ENCODE results near the gene AOC2. TPM values are rescaled to one million over a fixed set of nuclear protein-coding genes. Genes with fewer than 3 reads are reported as not detected.
"Not testable (repeated sequence)": the region's sequence is repeated elsewhere in the genome, so short reads cannot be mapped to it uniquely, and the experiment has no call there.

Gene AOC2
- total and polyA plus RNA-seq, 2 donors (not counting 1 experiment from before 2014, with no cell fraction given): 0.12 to 0.33 TPM

DNA sequence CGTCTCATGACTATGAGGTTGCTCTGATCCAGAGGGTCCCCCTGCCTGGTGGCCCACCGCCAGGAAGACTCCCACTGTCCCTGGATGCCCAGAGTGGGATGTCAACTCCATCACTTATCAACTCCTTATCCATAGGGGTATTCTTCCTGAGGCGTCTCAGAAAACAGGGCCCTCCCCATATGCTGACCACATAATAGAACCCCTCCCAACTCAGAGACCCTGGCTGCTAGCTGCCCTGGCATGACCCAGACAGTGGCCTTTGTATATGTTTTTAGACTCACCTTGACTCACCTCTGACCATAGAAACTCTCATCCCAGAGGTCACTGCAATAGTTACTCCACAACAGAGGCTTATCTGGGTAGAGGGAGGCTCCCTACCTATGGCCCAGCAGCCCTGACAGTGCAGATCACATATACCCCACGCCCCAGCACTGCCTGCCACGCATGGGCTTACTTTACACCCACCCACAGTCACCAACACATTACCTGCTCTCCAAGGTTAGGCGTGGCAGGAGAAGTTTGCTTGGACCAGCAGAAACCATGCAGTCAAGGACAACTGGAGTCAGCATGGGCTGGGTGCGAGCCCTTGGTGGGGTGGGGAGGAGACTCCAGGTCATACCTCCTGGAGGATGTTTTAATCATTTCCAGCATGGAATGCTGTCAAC lies 53.9 kb downstream of the AOC2 start:
- Histone ChIP-seq H3K27me3 (ENCODE audit: control insufficient read depth, insufficient read depth, low read length) (peaks cover 4% of the 10 kb centered on the region), H3K9ac (ENCODE audit: insufficient read depth, low read length) (no peak overlapping the region), H3K79me2 (ENCODE audit: control insufficient read depth, insufficient read depth, low read length) (no peaks in the 10 kb centered on the region), H3K36me3 (ENCODE audit: control insufficient read depth, insufficient read depth, low read length) (no peaks in the 10 kb centered on the region), H3K4me3 (replicated peaks in 1 of 4; ENCODE audit: control extremely low read depth in 1 of 4, insufficient read depth in 1 of 4, low read depth in 3 of 4, low read length in 4 of 4) (no peak overlapping the region), H3K4me2 (ENCODE audit: extremely low read depth, insufficient read depth, low read length) (no peak overlapping the region), H2AFZ (ENCODE audit: low read length) (no peak overlapping the region), H3K27ac (ENCODE audit: insufficient read depth, low read length) (no peak overlapping the region), H3K9me3 (ENCODE audit: control insufficient read depth, insufficient read depth, low read depth, low read length) (no peaks in the 10 kb centered on the region), H3K4me1 (ENCODE audit: control insufficient read depth, extremely low read depth, insufficient read depth, low read length) (no peaks in the 10 kb centered on the region), H4K20me1 (ENCODE audit: control insufficient read depth, extremely low read depth, insufficient read depth, low read length) (no peaks in the 10 kb centered on the region)
- no peak for DNase-seq (ENCODE audit: low read depth in 2 of 2)
- TF ChIP-seq EZH2 (IDR thresholded peaks at IDR 0.05; ENCODE audit: low read length, missing control alignments): no peak
- TF ChIP-seq, protein P1, sequence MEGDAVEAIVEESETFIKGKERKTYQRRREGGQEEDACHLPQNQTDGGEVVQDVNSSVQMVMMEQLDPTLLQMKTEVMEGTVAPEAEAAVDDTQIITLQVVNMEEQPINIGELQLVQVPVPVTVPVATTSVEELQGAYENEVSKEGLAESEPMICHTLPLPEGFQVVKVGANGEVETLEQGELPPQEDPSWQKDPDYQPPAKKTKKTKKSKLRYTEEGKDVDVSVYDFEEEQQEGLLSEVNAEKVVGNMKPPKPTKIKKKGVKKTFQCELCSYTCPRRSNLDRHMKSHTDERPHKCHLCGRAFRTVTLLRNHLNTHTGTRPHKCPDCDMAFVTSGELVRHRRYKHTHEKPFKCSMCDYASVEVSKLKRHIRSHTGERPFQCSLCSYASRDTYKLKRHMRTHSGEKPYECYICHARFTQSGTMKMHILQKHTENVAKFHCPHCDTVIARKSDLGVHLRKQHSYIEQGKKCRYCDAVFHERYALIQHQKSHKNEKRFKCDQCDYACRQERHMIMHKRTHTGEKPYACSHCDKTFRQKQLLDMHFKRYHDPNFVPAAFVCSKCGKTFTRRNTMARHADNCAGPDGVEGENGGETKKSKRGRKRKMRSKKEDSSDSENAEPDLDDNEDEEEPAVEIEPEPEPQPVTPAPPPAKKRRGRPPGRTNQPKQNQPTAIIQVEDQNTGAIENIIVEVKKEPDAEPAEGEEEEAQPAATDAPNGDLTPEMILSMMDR (conservative IDR thresholded peaks at IDR 0.05 in 1 of 2, IDR thresholded peaks at IDR 0.05 in 1 of 2; ENCODE audit: low read depth in 1 of 2, low read length in 2 of 2): no peak

GRCh38 chr17:42899981-42900380 lies 55.6 kb downstream of the AOC2 start:
- not testable (repeated sequence) for H3K9me3 ChIP-seq (ENCODE audit: control insufficient read depth, insufficient read depth, low read depth, low read length); H3K9ac ChIP-seq (ENCODE audit: insufficient read depth, low read length)

More at GRCh38 chr17:42899981-42900380, 55.6 kb downstream of the AOC2 start:
- not testable (repeated sequence) for H3K4me2 ChIP-seq (ENCODE audit: extremely low read depth, insufficient read depth, low read length); H3K27ac ChIP-seq (ENCODE audit: insufficient read depth, low read length); H4K20me1 ChIP-seq (ENCODE audit: control insufficient read depth, extremely low read depth, insufficient read depth, low read length); H3K27me3 ChIP-seq (ENCODE audit: control insufficient read depth, insufficient read depth, low read length); H3K4me1 ChIP-seq (ENCODE audit: control insufficient read depth, extremely low read depth, insufficient read depth, low read length); H2AFZ ChIP-seq (ENCODE audit: low read length); H3K36me3 ChIP-seq (ENCODE audit: control insufficient read depth, insufficient read depth, low read length); H3K4me3 ChIP-seq (replicated peaks in 1 of 4; ENCODE audit: control extremely low read depth in 1 of 4, insufficient read depth in 1 of 4, low read depth in 3 of 4, low read length in 4 of 4); DNase-seq (ENCODE audit: low read depth in 2 of 2); H3K79me2 ChIP-seq (ENCODE audit: control insufficient read depth, insufficient read depth, low read length)

Other genes starting within 250 kb of the AOC2 start
- gene RETREG3, start 235.2 kb upstream of the AOC2 start, total RNA-seq: 67.0 and 68.6 TPM in 2 replicates
- 30.0 and 37.5 TPM in 2 replicates for gene RETREG3, start 235.2 kb upstream of the AOC2 start, polyA plus RNA-seq
- gene TUBG1, start 234.9 kb upstream of the AOC2 start, total RNA-seq: 12.8 and 16.7 TPM in 2 replicates
- gene TUBG1, start 234.9 kb upstream of the AOC2 start, polyA plus RNA-seq: 60.0 and 124 TPM in 2 replicates
- gene TUBG2, start 185.3 kb upstream of the AOC2 start, total RNA-seq: 6.9 and 11.6 TPM in 2 replicates
- 13.1 and 13.5 TPM in 2 replicates for gene TUBG2, start 185.3 kb upstream of the AOC2 start, polyA plus RNA-seq
- 19.3 and 24.6 TPM in 2 replicates for gene PLEKHH3, start 167.6 kb upstream of the AOC2 start, total RNA-seq
- 2.3 and 3.0 TPM in 2 replicates for gene PLEKHH3, start 167.6 kb upstream of the AOC2 start, polyA plus RNA-seq
- gene CCR10, start 162.7 kb upstream of the AOC2 start, total RNA-seq: 1.3 and 2.6 TPM in 2 replicates
- gene CCR10, start 162.7 kb upstream of the AOC2 start, polyA plus RNA-seq: 0.87 and 2.5 TPM in 2 replicates
- 20.5 and 40.1 TPM in 2 replicates for gene CNTNAP1, start 162.0 kb upstream of the AOC2 start, total RNA-seq
- gene CNTNAP1, start 162.0 kb upstream of the AOC2 start, polyA plus RNA-seq: 39.4 and 39.5 TPM in 2 replicates
- gene EZH1, start 99.5 kb upstream of the AOC2 start, total RNA-seq: 16.4 and 28.6 TPM in 2 replicates
- 23.6 and 31.9 TPM in 2 replicates for gene EZH1, start 99.5 kb upstream of the AOC2 start, polyA plus RNA-seq
- 0.17 and 0.26 TPM in 2 replicates for gene RAMP2, start 83.4 kb upstream of the AOC2 start, total RNA-seq
- gene RAMP2, start 83.4 kb upstream of the AOC2 start, polyA plus RNA-seq: 0.17 and 0.45 TPM in 2 replicates
- gene VPS25, start 71.1 kb upstream of the AOC2 start, total RNA-seq: 43.6 and 44.7 TPM in 2 replicates
- gene VPS25, start 71.1 kb upstream of the AOC2 start, polyA plus RNA-seq: 92.7 and 121 TPM in 2 replicates
- gene WNK4, start 64.0 kb upstream of the AOC2 start, total RNA-seq: under 0.01 and 0.51 TPM in 2 replicates
- 0.35 and 0.84 TPM in 2 replicates for gene WNK4, start 64.0 kb upstream of the AOC2 start, polyA plus RNA-seq
- gene COA3, start 45.9 kb upstream of the AOC2 start, total RNA-seq: 53.5 and 59.8 TPM in 2 replicates
- 80.3 and 97.1 TPM in 2 replicates for gene COA3, start 45.9 kb upstream of the AOC2 start, polyA plus RNA-seq
- gene CNTD1, start 45.7 kb upstream of the AOC2 start, total RNA-seq: 0.26 and 0.66 TPM in 2 replicates
- 0.14 TPM in 1 of 2 replicates, not detected in the other for gene CNTD1, start 45.7 kb upstream of the AOC2 start, polyA plus RNA-seq
- gene BECN1, start 20.3 kb upstream of the AOC2 start, total RNA-seq: 97.3 and 150 TPM in 2 replicates
- 87.4 and 90.4 TPM in 2 replicates for gene BECN1, start 20.3 kb upstream of the AOC2 start, polyA plus RNA-seq
- gene PSME3, start 11.2 kb upstream of the AOC2 start, total RNA-seq: 44.9 and 50.7 TPM in 2 replicates
- 133 and 177 TPM in 2 replicates for gene PSME3, start 11.2 kb upstream of the AOC2 start, polyA plus RNA-seq
- gene AOC3, start 6.6 kb downstream of the AOC2 start, total RNA-seq: 0.17 and 0.26 TPM in 2 replicates
- 0.23 and 3.5 TPM in 2 replicates for gene AOC3, start 6.6 kb downstream of the AOC2 start, polyA plus RNA-seq
- gene G6PC1, start 56.2 kb downstream of the AOC2 start, total RNA-seq: not detected in 2 replicates
- gene G6PC1, start 56.2 kb downstream of the AOC2 start, polyA plus RNA-seq: not detected in 2 replicates
- 17.7 and 21.6 TPM in 2 replicates for gene AARSD1, start 119.9 kb downstream of the AOC2 start, total RNA-seq
- gene AARSD1, start 119.9 kb downstream of the AOC2 start, polyA plus RNA-seq: 37.3 and 51.2 TPM in 2 replicates
- gene PTGES3L, start 135.5 kb downstream of the AOC2 start, total RNA-seq: 0.17 TPM in 1 of 2 replicates, not detected in the other
- 0.24 and 1.7 TPM in 2 replicates for gene PTGES3L, start 135.5 kb downstream of the AOC2 start, polyA plus RNA-seq
- gene RUNDC1, start 136.0 kb downstream of the AOC2 start, total RNA-seq: 7.7 and 8.8 TPM in 2 replicates
- 6.3 and 8.0 TPM in 2 replicates for gene RUNDC1, start 136.0 kb downstream of the AOC2 start, polyA plus RNA-seq
- 902 and 1,145 TPM in 2 replicates for gene RPL27, start 153.8 kb downstream of the AOC2 start, total RNA-seq
- gene RPL27, start 153.8 kb downstream of the AOC2 start, polyA plus RNA-seq: 3,313 and 3,346 TPM in 2 replicates
- 31.3 and 34.5 TPM in 2 replicates for gene IFI35, start 162.2 kb downstream of the AOC2 start, total RNA-seq
- gene IFI35, start 162.2 kb downstream of the AOC2 start, polyA plus RNA-seq: 33.4 and 52.0 TPM in 2 replicates
- 259 and 297 TPM in 2 replicates for gene VAT1, start 177.8 kb downstream of the AOC2 start, total RNA-seq
- 234 and 362 TPM in 2 replicates for gene VAT1, start 177.8 kb downstream of the AOC2 start, polyA plus RNA-seq
- gene RND2, start 180.7 kb downstream of the AOC2 start, total RNA-seq: 0.77 and 0.99 TPM in 2 replicates
- gene RND2, start 180.7 kb downstream of the AOC2 start, polyA plus RNA-seq: 0.54 and 0.95 TPM in 2 replicates

Measured in fibroblast of lung (primary cell).